Right ventricle myocardium inferior (tissue), 1 donor: Measurements from ENCODE around the gene GPN1. TPM values are rescaled to one million over a fixed set of nuclear protein-coding genes. Genes with fewer than 3 reads are reported as not detected.
"Not testable (repeated sequence)": the region's sequence is repeated elsewhere in the genome, so short reads cannot be mapped to it uniquely, and the experiment has no call there.

Experiments
- ATAC-seq: fragments of 200-7000 bp; cut with Tn5 transposase; one replicate; pipeline ENCODE4 v1.9.1; 2020; ENCODE audit warnings: mild to moderate bottlenecking, moderate library complexity
- DNase-seq: peaks from one replicate; pipeline ENCODE4 v3.0.0; 2021; ENCODE audit errors: missing footprints
- intact Hi-C: fragments of 100-400 bp; cut with DNase I; formaldehyde crosslinking; loops from one replicate; pipeline ENCODE4 v1.11.0; 2022
- total RNA-seq: library from RNA; stranded (reverse); fragmentation: NEBNext Ultra II Directional; extraction: Animal tissue kit (Norgen Biotek cat#: 25700); gene quantifications from one replicate; pipeline ENCODE4 v1.2.1, GENCODE V29; 2021
- donor health status: DM: no; HTN: yes; CAD: no; lungs with severe emphysema.

Gene GPN1
- total RNA-seq, 1 donor from 2014 or later = 18.9 TPM

DNA sequence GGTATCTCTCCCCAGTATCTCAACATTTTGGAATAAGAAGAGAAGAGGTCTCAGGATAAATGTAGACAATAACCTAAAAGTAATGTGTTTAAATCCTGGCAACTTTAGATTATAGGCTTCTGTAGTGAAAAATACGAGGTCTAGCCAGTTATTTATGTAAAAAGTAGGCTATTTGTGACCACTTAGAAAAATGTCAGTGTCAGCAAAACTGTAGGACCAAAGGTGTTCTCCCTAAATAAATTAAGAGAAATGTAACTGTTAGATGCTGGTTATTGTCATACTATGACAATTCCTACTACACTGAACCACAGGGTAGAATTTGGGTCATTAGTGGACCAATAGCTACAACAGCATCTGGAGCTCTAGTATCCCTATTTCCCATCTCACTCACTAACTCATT is 32.5 kb downstream of the GPN1 start:
- DNase-seq = no peak
- intact Hi-C loops = no loop called here
- ATAC-seq = no peak

DNA sequence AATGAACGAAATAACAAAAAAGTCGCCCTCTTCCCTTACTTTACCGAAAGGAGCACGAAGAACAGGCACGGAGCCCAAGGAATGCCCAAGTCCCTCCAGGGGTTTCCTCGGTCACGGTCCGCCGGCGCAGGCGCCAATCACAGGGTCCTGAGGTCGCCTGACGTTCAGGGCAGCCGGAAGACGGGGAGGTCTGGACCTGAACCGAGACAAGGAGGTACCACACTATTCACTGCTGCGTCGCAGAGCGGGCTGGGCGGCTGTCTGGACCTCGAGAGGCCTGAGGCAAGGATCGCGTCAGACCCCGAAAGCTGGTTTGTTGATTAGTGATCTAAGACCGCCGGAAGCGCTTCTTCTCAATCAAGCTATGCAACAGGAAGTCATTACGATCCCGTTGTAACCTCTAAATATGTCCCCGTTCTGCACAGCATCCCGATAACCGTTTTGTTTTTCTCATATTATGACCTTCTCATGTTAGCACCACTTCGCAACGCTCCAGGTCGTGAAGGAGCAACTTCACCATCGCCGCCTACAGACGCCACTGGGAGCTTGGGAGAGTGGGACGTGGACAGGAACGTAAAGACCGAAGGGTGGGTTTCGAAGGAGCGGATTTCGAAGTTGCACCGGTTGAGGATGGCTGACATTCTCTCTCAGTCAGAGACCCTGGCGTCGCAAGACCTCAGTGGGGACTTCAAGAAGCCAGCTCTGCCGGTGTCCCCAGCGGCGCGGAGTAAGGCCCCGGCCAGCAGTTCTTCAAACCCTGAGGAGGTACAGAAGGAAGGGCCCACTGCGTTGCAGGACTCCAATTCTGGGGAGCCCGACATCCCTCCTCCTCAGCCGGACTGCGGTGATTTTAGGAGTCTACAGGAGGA is 34.7 kb downstream of the GPN1 start, which contains the start of the genes SLC4A1AP and SUPT7L:
Gene SLC4A1AP, plus strand, starts transcription at position 605 of the 869 bp plus-strand sequence. Its CDS starts 26 bp downstream, at position 631.
Gene SUPT7L, minus strand, starts transcription at position 330 of the 869 bp plus-strand sequence. CDS start 1,422 bp downstream, outside the sequence.
- intact Hi-C loops = no loop called here
- ATAC-seq (peak; percentile 88), DNase-seq (peak; percentile 90)

DNA sequence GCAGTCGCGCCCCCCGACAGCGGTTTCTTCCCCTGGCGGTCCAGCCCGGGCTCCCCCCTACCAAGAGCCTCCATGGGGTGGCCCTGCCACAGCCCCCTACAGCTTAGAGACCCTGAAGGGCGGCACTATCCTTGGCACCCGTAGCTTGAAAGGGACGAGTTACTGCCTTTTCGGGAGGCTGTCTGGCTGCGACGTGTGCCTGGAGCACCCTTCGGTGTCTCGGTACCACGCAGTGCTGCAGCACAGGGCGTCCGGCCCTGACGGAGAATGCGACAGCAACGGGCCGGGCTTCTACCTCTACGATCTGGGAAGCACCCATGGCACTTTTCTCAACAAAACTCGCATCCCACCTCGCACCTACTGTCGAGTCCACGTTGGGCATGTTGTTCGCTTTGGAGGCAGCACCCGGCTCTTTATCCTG is 35.3 kb downstream of the GPN1 start:
- no peak for DNase-seq
- intact Hi-C loops = no loop called here
- no peak for ATAC-seq

DNA sequence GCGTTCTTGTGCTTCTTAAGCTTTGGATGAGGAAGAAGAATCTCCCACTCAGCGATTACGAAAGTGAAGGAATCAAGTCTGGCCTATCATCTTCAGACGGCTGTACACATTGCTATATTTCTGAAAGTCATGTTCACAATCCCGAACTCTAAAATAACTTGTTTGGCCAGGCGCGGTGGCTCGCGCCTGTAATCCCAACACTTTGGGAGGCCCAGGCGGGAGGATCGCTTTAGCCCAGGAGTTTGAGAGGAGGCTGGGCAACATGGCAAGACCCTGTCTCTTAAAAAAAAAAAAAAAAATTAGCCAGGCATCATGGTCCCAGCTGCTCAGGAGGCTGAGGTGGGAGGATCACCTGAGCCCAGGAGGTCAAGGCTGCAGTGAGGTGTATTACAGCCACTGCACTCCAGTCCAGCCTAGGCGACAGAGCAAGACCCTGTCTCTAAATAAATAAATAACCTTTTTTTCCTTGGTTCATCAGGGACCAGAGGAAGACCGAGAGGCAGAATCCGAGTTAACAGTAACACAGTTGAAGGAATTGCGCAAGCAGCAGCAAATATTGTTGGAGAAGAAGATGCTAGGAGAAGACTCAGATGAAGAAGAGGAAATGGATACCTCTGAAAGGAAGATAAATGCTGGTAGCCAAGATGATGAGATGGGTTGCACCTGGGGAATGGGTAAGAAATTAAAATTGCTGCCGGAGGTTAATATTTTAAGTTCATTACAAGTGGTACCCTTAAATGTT is 35.9 kb downstream of the GPN1 start:
- intact Hi-C loops = no loop called here
- ATAC-seq (no peak), DNase-seq (no peak)

DNA sequence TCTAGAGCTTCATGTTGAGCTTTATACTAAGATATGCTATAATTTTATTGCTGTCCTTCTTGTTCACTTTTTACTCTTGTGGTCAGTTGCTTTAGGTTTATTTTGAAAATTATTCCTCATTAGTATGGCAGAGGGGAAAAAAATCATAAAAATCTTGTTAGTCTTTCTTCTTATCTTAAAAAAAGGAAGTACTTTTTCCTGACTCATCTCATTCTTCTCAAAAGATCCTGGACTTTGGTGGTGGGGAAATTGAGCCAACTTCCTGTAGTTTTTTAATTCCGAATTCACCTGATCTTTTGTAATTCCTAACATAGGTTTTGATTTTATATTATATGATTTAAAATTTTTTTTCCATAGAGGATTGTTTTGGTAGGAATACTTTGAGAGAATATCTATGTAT is 38.6 kb downstream of the GPN1 start:
- ATAC-seq (no peak), DNase-seq (no peak)
- intact Hi-C loops = no loop called here

DNA sequence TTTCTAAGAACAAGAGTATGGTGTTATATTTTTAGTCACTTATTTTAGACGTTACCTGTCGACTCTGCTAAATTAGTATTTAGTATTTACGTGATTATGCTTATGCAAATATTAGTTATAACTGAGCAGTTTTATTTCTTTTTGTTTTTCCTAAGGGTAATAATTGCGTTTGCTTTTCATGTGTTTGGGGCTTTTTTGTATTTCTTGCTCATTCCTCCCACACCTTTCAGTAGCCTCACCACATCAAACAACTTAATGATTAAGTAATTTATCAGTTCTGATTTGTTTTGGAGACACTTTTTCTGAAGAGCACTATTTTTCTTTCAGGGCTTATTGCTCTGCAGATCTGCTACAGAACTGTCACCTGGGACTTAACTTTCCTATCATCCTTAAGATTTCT is 42.4 kb downstream of the GPN1 start:
- ATAC-seq = no peak
- intact Hi-C loops = no loop called here
- no peak for DNase-seq

DNA sequence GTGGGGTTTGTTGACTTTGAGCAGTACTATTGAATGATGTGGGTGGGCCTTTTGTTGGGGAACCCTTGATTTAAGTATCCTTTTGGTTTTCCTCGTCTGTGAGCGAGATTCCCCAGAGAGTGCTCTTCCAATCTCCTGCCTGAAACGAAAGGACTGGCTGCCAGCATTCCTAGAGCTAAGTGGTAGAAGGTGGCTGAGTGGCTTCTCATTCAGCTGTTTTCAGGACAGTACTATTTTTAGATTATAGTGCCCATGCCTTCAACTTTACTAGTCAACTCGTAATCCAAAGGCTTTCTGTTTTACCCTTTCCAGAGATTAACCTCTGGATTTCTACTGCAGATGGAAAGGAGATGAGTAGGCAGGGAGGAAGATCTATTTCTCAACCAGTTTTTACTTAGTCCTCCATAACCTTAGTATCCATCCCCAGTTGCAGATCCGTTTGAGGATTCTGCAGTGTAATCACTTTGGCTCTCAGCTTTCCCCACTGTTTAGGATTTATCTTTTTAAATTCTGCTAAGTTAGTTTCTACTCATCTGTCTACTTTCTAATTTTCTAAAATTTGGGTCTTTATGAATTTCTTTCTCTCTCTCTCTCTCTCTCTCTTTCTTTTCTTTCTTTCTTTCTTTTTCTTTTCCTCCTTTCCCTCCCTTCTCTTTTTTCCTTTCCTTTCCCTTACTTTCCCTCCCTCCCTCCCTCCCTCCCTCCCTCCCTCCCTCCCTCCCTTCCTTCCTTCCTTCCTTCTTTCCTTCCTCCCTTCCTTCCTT is 44.1 kb downstream of the GPN1 start:
- DNase-seq = no peak

DNA sequence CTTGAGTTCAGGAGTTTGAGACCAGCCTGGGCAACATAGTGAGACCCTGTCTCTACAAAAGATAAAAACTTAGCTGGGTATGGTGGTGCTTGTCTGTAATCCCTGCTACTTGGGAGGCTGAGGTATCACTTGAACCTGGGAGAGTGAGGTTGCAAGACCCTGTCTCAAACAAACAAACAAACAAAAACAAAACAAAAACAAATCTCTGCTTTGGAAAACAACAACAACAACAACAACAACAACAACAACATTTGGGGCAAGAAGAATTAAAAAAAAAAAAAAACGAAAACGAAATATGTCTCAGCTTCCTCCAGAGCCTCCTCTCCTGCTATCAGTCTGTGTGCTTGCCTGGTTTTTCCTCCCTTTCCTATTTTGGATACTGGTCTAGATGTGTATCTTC is 51.7 kb downstream of the GPN1 start:
- ATAC-seq (no peak), DNase-seq (no peak)
- intact Hi-C loops = no loop called here

More for the DNA sequence above, 44.1 kb downstream of the GPN1 start:
- ATAC-seq = peak; percentile 79
- intact Hi-C loops = no loop called here

DNA sequence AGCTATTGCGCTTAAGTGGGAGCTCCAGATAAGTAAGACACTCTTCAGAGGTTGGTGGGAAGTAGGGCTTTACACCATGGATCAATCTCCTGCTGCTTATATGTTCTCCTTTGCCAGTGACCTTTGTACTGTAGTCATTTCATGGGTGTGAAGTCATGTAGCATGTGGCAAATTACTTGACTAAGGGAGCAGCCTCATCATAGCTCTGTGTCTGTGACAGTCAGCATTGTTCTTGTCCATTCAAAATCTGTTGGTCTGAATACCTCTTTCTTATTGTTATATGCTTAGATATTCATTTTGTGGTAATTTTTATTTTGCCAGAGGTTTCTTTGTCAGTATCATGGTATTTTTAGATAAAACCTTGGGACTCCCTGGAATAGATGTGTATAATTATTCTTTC is 53.0 kb downstream of the GPN1 start:
- intact Hi-C loops = no loop called here
- DNase-seq (no peak), ATAC-seq (no peak)

DNA sequence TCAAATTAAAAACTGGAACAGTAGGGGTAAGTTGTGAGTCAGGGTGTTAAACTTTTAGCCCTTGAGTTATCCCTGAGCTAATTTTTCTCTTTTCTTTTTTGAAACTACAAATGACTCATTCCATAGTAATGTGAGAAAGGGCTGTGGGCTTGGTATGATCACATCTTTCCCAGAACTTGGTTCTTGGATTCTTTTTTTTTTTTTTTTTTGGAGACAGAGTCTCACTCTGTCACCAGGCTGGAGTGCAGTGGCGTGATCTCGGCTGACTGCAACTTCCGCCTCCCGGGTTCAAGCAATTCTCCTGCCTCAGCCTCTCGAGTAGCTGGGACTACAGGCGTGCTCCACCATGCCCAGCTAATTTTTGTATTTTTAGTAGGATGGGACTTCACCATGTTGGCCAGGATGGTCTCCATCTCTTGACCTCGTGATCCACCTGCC is 53.5 kb downstream of the GPN1 start:
- ATAC-seq, DNase-seq, intact Hi-C loops: not testable (repeated sequence)

DNA sequence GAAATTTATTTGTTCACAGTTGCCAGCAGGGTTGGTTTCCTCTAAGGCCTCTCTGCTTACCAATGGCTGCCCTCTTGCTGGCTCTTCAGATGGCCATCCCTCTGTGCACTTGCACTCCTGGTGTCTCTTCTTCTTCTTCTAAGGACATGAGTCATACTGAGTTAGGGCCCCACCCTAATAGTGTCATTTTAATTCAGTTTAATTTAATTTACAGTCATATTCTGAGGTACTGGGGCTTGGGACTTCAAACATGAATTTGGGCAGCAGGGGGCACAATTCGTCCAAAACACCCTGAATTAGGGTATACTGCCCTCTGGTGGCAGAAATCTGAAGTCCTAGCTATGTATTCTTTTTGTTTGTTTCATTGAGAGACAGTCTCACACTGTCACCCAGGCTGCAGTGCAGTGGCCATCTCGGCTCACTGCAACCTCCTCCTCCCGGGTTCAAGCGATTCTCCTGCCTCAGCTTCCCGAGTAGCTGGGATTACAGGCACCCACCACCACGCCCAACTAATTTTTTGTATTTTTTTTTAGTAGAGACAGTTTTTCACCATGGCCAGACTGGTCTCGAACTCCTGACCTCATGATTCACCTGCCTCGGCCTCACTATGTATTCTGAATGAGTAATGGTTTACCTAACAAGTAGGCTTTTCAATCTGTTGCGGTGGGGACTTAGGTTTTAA is 54.7 kb downstream of the GPN1 start:
- intact Hi-C loops = no loop called here

DNA sequence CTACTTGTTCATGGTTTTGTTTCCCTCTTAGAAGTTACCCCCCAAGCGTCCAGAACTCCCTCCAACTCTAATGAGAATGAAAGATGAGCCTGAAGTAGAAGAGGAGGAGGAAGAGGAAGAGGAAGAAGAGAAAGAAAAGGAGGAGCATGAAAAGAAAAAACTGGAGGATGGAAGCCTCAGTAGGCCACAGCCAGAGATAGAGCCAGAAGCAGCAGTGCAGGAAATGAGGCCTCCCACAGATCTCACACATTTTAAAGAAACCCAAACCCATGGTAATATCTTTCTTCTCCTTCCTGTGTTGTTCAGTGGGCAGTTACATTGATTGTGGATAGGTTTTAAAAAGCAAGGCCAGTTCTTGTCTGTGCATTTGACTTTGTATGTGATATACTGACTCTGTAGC is 56.2 kb downstream of the GPN1 start:
- DNase-seq, ATAC-seq, intact Hi-C loops: not testable (repeated sequence)

More for the DNA sequence above, 54.7 kb downstream of the GPN1 start:
- ATAC-seq (peak; percentile 65), DNase-seq (no peak)

DNA sequence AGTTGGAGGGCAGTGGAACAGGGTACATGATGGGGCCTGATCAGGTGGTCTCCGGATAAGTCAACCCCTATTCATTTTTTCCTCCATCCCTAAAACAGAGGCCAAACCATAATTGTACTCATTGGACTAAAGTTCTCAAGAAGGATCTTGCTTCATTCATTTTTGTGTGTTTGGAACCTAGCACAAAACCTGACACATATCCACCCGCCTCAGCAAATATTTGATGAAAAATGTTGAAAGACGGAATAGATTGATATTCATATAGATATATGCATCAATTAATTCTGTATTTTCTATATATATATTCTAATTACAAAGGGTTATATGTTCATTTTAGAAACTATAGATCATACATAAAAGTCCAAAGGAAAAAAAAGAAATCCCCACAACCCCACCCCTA is 56.7 kb downstream of the GPN1 start:
- intact Hi-C loops = no loop called here
- no peak for DNase-seq
- no peak for ATAC-seq

DNA sequence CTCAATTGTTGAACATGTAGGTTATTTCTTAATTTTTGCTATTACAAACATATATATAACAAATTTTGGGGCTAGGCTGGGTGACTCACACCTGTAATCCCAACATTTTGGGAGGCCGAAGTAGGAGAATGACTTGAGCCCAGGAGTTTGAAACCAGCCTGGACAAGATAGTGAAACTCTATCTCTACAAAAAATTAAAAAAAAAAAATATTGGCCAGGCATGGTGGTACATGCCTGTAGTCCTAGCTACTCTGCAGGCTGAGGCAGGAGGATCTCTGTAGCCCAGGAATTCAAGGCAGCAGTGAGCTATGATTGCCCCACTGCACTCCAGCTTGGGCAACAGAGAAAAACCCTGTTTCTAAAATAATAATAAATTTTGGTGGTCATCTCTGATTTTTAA is 58.4 kb downstream of the GPN1 start:
- DNase-seq = no peak
- no peak for ATAC-seq
- intact Hi-C loops = no loop called here

DNA sequence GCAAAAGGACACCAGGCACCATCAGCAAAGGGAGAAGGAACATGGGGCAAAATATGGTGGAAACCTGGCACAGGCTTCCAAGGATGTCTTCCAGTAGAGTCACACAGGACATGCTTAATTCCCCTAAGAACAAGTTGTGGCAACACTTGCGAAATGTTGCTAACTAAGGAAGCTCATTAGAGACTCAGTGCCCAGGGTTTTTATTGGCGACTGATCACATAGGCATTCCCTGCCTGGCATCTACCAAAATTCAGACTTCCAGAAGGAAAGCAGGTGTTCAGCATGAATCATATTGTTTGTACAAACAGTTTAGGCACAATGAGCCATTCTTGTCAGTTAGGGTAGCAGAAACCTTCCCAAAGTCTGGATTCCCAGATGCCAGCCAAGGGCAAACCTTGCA is 60.6 kb downstream of the GPN1 start:
- DNase-seq = no peak
- intact Hi-C loops = no loop called here
- ATAC-seq = no peak

DNA sequence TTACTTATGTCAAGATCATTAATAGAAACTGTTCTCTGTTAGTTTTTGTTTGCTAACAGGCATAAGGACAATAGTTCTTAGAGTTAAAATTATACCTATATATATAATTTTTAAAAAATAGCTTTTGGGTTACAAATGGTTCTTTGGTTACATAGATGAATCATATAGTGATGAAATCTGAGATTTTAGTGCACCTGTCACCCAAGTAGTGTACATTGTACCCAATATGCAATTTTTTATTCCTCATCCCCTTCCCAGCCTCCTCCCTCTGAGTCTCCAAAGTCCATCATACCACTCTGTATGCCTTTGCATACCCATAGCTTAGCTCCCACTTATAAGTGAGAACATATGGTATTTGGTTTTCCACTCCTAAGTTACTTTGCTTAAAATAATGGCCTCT is 61.2 kb downstream of the GPN1 start:
- intact Hi-C loops = no loop called here
- ATAC-seq (no peak), DNase-seq (no peak)

DNA sequence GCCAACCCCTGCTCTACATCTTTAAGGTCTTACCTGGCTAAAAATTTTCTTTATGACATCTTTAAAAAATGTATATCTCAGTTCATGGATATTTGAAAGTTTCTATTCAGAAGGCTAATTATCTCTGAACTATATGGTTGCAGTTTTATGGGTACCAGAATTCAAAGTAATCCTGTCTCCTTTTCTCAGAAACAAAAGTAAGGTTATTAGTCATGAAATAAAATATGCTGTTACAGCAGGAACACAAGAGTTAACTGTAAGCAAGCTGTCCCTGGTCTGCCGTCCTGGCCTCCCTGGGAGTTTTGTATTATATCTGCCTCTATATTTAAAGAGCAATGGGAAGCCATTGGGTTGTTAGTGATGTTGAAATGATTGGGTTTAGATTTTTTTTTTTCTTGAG is 68.8 kb downstream of the GPN1 start:
- DNase-seq = no peak
- intact Hi-C loops = no loop called here
- no peak for ATAC-seq
